ENCODE measurements around the gene ATP8A1.
"Not testable (repeated sequence)": the region's sequence is repeated elsewhere in the genome, so short reads cannot be mapped to it uniquely, and the experiment has no call there.

Gene ATP8A1

GRCh38 chr4:42372303-42372702 lies 284.6 kb downstream of the ATP8A1 start:
- H3K4me1 ChIP-seq (ENCODE audit: control insufficient read depth, insufficient read depth, low read length); H3K36me3 ChIP-seq (ENCODE audit: control insufficient read depth, insufficient read depth, low read length); H3K27me3 ChIP-seq (ENCODE audit: control insufficient read depth, insufficient read depth, low read length); H3K27ac ChIP-seq (ENCODE audit: low read depth, low read length); H3K9ac ChIP-seq (ENCODE audit: low read length); H3K4me3 ChIP-seq (ENCODE audit: low read length): not testable (repeated sequence)

DNA sequence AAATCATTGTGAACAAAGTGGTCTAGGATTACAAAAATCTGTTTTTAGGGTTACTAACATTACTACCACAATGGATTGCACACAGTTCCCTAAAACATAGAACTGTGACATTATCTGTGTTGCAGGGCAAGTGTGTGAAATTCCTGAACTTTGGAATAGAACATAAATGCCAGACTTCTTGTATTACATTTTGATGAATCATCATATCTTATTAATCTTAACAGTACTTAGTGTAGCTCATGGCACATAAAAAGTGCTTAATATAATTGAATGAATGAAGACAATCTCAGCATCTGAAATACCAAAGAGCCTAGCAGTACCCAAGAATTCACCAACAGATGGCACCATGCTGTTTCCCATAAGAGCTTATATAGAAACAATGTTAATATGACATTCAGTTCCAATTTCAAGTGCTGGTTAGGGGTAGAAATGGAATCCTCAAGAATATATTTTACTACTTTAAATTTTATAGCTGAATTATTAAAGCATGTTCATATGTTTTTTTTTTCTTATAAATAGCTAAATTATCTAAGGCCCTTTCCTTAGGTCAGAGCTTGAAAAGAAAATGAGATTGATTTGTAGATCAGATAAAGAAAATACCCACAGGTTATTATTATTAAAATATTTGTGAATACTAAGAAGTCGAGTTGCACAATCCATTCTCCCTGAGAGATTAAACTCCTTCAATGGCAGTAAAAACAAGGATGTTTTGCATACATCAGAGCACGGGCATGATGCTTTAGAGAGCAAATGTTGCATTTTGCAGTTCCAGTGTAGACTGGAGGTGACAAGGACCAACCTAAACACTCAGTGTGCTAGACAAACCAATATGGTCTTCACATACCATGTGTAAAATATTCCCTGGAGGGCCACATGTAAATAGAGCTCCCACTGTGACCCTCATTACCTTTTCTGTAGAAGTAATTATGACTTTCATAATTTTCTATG lies 285.3 kb downstream of the ATP8A1 start:
- no peak overlapping the region for H3K9ac ChIP-seq (ENCODE audit: low read length)
- no peaks in the 10 kb centered on the region for H3K27me3 ChIP-seq (ENCODE audit: control insufficient read depth, insufficient read depth, low read length)
- no peaks in the 10 kb centered on the region for H3K4me1 ChIP-seq (ENCODE audit: control insufficient read depth, insufficient read depth, low read length)
- H3K27ac ChIP-seq (ENCODE audit: low read depth, low read length): no peak overlapping the region
- no peaks in the 10 kb centered on the region for H3K36me3 ChIP-seq (ENCODE audit: control insufficient read depth, insufficient read depth, low read length)
- no peak overlapping the region for H3K4me3 ChIP-seq (ENCODE audit: low read length)

DNA sequence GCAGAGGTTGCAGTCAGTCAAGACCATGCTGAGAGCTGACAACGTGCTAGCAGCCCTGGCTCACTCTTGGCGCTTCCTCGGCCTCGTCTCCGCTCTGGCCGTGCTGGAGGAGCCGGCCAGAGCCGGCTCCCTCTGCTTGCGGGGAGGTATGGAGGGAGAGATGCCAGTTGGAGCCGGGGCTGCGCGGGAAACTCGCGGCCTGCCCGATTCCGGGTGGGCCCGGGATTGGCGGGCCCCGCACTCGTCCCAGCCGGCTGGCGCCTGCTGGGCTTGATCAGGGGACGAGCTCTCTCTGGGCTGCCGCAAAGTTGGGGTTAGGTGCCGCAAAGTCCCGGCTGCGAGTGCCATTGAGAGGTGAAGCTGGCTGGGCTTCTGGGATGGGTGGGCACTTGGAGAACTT lies 287.4 kb downstream of the ATP8A1 start:
- Histone ChIP-seq H3K27me3 (ENCODE audit: control insufficient read depth, insufficient read depth, low read length) (no peaks in the 10 kb centered on the region), H3K9ac (ENCODE audit: low read length) (no peak overlapping the region), H3K36me3 (ENCODE audit: control insufficient read depth, insufficient read depth, low read length) (no peaks in the 10 kb centered on the region), H3K4me3 (ENCODE audit: low read length) (no peak overlapping the region), H3K27ac (ENCODE audit: low read depth, low read length) (no peak overlapping the region), H3K4me1 (ENCODE audit: control insufficient read depth, insufficient read depth, low read length) (no peaks in the 10 kb centered on the region)

DNA sequence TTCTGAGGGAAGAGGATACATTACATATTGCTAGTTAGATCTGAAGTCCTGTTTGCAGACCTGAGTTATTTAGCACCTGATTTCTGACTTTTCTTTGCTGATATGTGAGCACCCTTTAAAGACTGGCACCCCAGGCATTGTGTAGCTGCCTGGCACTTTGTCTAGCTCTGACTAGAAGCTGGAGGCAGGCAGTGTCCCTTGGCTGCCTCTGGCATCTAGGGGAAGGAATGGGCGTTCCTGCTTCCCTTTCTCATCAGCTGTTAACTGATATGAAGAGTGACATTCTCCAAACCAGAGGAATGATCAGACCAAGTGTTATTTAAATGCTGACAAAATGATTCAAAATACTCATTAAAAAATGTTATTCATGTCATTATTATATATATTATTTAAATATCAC lies 289.9 kb downstream of the ATP8A1 start:
- no peaks in the 10 kb centered on the region for H3K4me1 ChIP-seq (ENCODE audit: control insufficient read depth, insufficient read depth, low read length)
- no peak overlapping the region for H3K4me3 ChIP-seq (ENCODE audit: low read length)
- no peaks in the 10 kb centered on the region for H3K36me3 ChIP-seq (ENCODE audit: control insufficient read depth, insufficient read depth, low read length)
- no peaks in the 10 kb centered on the region for H3K27me3 ChIP-seq (ENCODE audit: control insufficient read depth, insufficient read depth, low read length)
- no peak overlapping the region for H3K9ac ChIP-seq (ENCODE audit: low read length)
- H3K27ac ChIP-seq (ENCODE audit: low read depth, low read length): no peak overlapping the region

DNA sequence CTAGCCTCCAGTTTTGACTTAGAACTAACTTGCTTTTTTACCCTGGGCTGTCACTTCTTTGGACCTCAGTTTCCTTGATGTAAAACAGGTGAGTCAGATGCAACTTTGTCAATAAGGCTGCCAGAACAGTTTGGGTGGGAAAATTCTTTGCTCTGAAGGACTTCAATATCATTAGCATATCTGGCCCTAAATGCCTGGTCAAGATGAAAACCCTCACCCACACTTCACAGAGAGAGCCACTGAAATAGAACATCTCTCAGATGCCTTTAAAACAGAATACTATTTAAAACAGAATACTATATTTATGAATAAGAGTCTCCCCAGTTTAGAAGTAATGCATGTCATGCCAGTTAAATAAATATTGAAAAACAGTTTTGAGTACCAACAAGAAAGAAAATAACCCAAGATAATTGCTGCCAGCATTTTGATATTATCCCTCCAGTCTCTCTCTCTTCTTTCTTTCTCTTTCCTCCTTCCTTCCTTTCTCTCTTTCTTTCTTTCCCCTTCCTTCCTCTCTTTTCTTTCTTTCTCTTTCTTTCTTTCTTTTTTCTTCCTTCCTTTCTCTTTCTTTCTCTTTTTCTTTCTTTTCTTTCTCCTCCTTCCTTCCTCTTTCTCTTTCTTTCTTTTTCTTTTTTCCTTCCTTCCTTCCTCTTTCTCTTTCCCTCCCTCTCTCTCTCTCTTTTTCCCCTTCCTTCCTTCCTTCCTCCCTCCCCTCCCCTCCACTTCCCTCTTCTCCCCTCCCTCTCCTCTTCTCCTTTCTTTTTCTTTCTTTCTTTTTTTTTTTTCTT lies 292.4 kb downstream of the ATP8A1 start:
- no peak overlapping the region for H3K27ac ChIP-seq (ENCODE audit: low read depth, low read length)
- peaks cover 4% of the 10 kb centered on the region for H3K4me1 ChIP-seq (ENCODE audit: control insufficient read depth, insufficient read depth, low read length)
- H3K27me3 ChIP-seq (ENCODE audit: control insufficient read depth, insufficient read depth, low read length): no peaks in the 10 kb centered on the region
- no peak overlapping the region for H3K9ac ChIP-seq (ENCODE audit: low read length)
- H3K36me3 ChIP-seq (ENCODE audit: control insufficient read depth, insufficient read depth, low read length): no peaks in the 10 kb centered on the region
- H3K4me3 ChIP-seq (ENCODE audit: low read length): no peak overlapping the region

- Histone ChIP-seq H3K4me3 (ENCODE audit: low read length) (no peak overlapping the region), H3K4me1 (ENCODE audit: control insufficient read depth, insufficient read depth, low read length) (peaks cover 4% of the 10 kb centered on the region), H3K27ac (ENCODE audit: low read depth, low read length) (no peak overlapping the region), H3K9ac (ENCODE audit: low read length) (no peak overlapping the region), H3K27me3 (ENCODE audit: control insufficient read depth, insufficient read depth, low read length) (no peaks in the 10 kb centered on the region), H3K36me3 (ENCODE audit: control insufficient read depth, insufficient read depth, low read length) (no peaks in the 10 kb centered on the region)
Observed at GRCh38 chr4:42363614-42364013, 293.3 kb downstream of the ATP8A1 start.

DNA sequence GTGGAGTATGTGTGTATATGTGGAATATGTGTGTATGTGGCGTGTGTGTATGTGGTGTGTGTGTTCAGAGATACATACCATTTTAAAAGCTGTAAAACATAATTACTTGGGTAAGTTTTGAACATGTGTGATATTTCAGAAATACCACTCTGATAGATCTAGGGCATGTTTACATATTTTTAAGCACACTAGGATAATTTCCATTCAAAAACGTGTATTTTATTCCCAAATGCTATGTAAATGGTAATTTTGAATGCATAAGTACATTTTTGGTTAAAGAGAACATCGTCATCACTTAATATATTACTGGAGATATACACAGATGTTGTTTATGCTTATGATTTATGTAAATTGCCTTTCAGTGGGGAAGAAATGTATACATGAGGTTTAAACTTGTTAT lies 294.3 kb downstream of the ATP8A1 start:
- H3K9ac ChIP-seq (ENCODE audit: low read length): no peak overlapping the region
- H3K27me3 ChIP-seq (ENCODE audit: control insufficient read depth, insufficient read depth, low read length): no peaks in the 10 kb centered on the region

DNA sequence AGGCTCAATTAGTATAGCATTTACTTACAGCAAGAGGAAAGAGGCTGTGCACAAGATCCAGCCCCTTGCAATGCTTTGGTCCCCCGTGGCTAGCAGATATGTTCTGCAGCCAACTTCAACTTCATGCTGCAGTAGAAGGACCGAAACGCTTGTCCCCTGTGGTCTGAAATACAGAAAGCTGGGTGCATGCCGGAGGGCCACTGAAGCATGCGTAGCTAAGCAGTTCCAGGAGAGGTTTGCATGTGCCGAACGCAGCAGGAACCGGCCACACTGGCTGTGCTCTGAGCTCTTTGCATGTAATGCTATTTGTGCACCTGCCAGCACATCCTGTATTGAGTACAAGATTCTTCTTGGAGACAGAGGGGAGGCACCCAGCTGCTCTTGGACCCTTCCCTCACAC lies 295.4 kb downstream of the ATP8A1 start:
- no peaks in the 10 kb centered on the region for H3K36me3 ChIP-seq (ENCODE audit: control insufficient read depth, insufficient read depth, low read length)
- no peaks in the 10 kb centered on the region for H3K27me3 ChIP-seq (ENCODE audit: control insufficient read depth, insufficient read depth, low read length)
- H3K4me3 ChIP-seq (ENCODE audit: low read length): no peak overlapping the region
- H3K27ac ChIP-seq (ENCODE audit: low read depth, low read length): no peak overlapping the region
- no peak overlapping the region for H3K9ac ChIP-seq (ENCODE audit: low read length)
- peaks cover 4% of the 10 kb centered on the region for H3K4me1 ChIP-seq (ENCODE audit: control insufficient read depth, insufficient read depth, low read length)

More for the DNA sequence above, 294.3 kb downstream of the ATP8A1 start:
- Histone ChIP-seq H3K4me3 (ENCODE audit: low read length) (no peak overlapping the region), H3K4me1 (ENCODE audit: control insufficient read depth, insufficient read depth, low read length) (peaks cover 4% of the 10 kb centered on the region), H3K36me3 (ENCODE audit: control insufficient read depth, insufficient read depth, low read length) (no peaks in the 10 kb centered on the region), H3K27ac (ENCODE audit: low read depth, low read length) (no peak overlapping the region)

DNA sequence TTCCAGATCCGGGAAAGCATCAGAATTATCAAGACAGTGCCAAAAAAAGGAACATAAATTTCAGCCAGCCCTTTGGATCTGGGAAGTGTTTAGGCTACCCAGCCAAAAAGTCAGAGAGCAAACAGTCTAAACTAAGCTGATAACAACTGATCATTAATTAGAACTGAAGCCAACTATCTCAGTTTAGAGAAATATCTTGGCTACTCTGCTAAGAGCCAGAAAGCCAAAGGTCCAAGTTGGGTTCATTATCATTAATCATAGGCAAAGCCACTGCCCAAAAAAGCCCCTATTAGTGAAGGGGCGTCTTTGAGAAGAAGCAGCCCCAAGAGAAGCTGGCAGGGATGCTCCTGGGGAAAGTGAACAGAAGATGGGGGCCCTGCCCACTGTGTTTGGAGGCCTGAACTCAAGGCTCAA lies 296.6 kb downstream of the ATP8A1 start:
- Histone ChIP-seq H3K4me1 (ENCODE audit: control insufficient read depth, insufficient read depth, low read length) (peaks cover 4% of the 10 kb centered on the region), H3K9ac (ENCODE audit: low read length) (no peak overlapping the region), H3K27me3 (ENCODE audit: control insufficient read depth, insufficient read depth, low read length) (no peaks in the 10 kb centered on the region), H3K27ac (ENCODE audit: low read depth, low read length) (no peak overlapping the region), H3K4me3 (ENCODE audit: low read length) (no peak overlapping the region), H3K36me3 (ENCODE audit: control insufficient read depth, insufficient read depth, low read length) (no peaks in the 10 kb centered on the region)

DNA sequence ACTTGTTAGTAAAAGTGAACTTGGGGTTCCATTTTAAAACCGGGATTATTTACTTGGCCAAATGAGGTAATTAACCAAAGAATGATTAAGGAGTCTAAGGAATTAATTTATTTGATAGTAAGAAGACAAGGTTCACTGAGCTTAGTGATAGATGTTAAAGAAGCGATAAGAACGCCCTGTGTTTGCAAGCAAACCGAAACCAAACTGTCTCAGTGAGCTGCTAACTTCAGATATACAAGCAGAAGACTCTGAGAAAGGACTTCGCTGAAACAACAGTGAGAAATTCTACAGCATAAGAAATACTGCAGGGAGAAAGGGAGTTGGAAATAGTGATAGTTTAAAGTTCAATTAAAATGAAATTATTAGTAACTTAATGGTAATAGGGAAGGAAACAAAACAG lies 297.2 kb downstream of the ATP8A1 start:
- H3K4me1 ChIP-seq (ENCODE audit: control insufficient read depth, insufficient read depth, low read length): peaks cover 4% of the 10 kb centered on the region
- H3K36me3 ChIP-seq (ENCODE audit: control insufficient read depth, insufficient read depth, low read length): no peaks in the 10 kb centered on the region
- no peak overlapping the region for H3K4me3 ChIP-seq (ENCODE audit: low read length)
- no peak overlapping the region for H3K9ac ChIP-seq (ENCODE audit: low read length)
- no peaks in the 10 kb centered on the region for H3K27me3 ChIP-seq (ENCODE audit: control insufficient read depth, insufficient read depth, low read length)
- no peak overlapping the region for H3K27ac ChIP-seq (ENCODE audit: low read depth, low read length)

Measured in rectal smooth muscle tissue (tissue), 1 donor.